Urinary bladder (tissue), 4 donors: ENCODE measurements around the gene PPIE. TPM values are rescaled to one million over a fixed set of nuclear protein-coding genes. Genes with fewer than 3 reads are reported as not detected.
A peak's percentile ranks its signal among the peaks of the same experiment; 100 is the strongest.

Experiments
- DNase-seq: peaks from one replicate; pipeline ENCODE4 v3.0.0-alpha.2; 2015; ENCODE audit errors: extremely low spot score
- H3K27ac ChIP-seq: one replicate; pipeline ENCODE4 v1.5.1; 2013; ENCODE audit warnings: low read depth, mild to moderate bottlenecking, moderate library complexity
- H3K36me3 ChIP-seq: one replicate; pipeline ENCODE4 v1.6.1; 2013; ENCODE audit warnings: mild to moderate bottlenecking, moderate library complexity; ENCODE audit not compliant: insufficient read depth
- H3K4me1 ChIP-seq: one replicate; pipeline ENCODE4 v1.6.1; 2013; ENCODE audit warnings: mild to moderate bottlenecking, moderate library complexity; ENCODE audit not compliant: insufficient read depth
- H3K4me3 ChIP-seq: one replicate; pipeline ENCODE4 v1.5.1; 2013; ENCODE audit warnings: low read depth, low read length
- WGBS: extraction: QIAGEN DNeasy Blood & Tissue Kit; methylation state at CpG from one replicate; pipeline ENCODE4 v1.1.7; 2013; 5-methylcytosine and 5-hydroxymethylcytosine counted together
- polyA plus RNA-seq: library from polyadenylated mRNA; stranded (reverse); fragments of 200-250 nt; gene quantifications from one replicate; pipeline ENCODE4 v1.2.3, GENCODE V29; 2013
- total RNA-seq: library from RNA; depleted of rRNA; stranded (reverse); fragments of >200 nt; gene quantifications from one replicate; pipeline ENCODE4 v1.2.3, GENCODE V29; 2014
- donor health status: healthy with polysubstance abuse.
- donor health status: healthy.

Gene PPIE
- total and polyA plus RNA-seq, 2 donors, result 31.0 to 64.5 TPM

GRCh38 chr1:39701049-39701439 lies 37.6 kb upstream of the PPIE start:
- Histone ChIP-seq H3K36me3 (no peaks in the 10 kb centered on the region), H3K4me1 (no peaks in the 10 kb centered on the region), H3K4me3 (no peak overlapping the region), H3K27ac (no peak overlapping the region)
- WGBS, result 12% methylated on average over 12 of the region's 12 CpGs
- peak; percentile 52 for DNase-seq

- 91% methylated on average over 1 of the region's 1 CpG for WGBS
- no peak for DNase-seq
- H3K4me1 ChIP-seq, result no peaks in the 10 kb centered on the region
- no peak overlapping the region for H3K27ac ChIP-seq
- H3K36me3 ChIP-seq, result no peaks in the 10 kb centered on the region
- H3K4me3 ChIP-seq, result no peak overlapping the region
Observed at GRCh38 chr1:39704757-39705156, 33.9 kb upstream of the PPIE start.

DNA sequence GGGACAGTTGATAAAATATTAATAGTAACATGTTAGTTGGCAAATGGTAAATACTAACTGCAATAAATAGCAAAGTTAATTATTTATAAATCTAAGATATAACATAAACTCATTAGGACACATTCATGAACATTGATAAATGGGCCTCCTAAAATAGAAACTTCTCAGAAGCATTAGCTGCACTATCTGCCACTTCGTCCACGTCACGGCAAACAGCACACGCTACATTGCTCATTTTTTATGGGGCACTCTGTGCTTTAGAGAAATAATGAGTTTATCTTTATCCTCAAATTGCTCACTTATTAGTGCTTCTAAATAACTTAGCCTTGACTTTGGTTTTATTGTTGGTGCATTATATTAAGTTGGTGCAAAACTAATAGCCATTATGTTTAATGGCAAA lies 31.2 kb upstream of the PPIE start:
- no peak for DNase-seq
- Histone ChIP-seq H3K4me1 (no peaks in the 10 kb centered on the region), H3K4me3 (no peak overlapping the region), H3K36me3 (no peaks in the 10 kb centered on the region), H3K27ac (no peak overlapping the region)
- WGBS, result 91% methylated on average over 4 of the region's 4 CpGs

- WGBS, result 59% methylated on average over 12 of the region's 12 CpGs
- no peaks in the 10 kb centered on the region for H3K4me1 ChIP-seq
- no peak overlapping the region for H3K27ac ChIP-seq
- H3K36me3 ChIP-seq, result no peaks in the 10 kb centered on the region
- no peak for DNase-seq
- H3K4me3 ChIP-seq, result no peak overlapping the region
Observed at GRCh38 chr1:39711104-39711965, 27.3 kb upstream of the PPIE start.

DNA sequence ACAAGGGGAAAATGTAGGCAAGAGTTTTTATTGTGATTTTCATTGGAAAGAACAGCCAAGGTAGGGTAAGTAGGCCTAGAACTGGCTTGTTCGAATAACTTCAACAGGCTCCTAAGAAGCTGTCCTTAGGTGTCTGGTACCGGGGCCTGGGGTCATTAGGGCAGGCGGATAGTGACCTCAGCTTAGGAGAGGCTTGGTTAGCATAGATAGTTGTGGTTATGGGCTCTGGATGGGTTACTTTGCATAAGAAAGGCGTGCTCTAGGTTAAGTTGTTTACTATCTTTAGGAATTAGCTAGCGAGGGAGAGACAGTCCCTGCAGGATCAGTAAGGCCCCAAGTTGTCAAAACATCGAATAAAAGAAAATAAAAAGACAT lies 26.7 kb upstream of the PPIE start:
- Histone ChIP-seq H3K27ac (no peak overlapping the region), H3K36me3 (no peaks in the 10 kb centered on the region), H3K4me3 (no peak overlapping the region), H3K4me1 (no peaks in the 10 kb centered on the region)
- WGBS, result 78% methylated on average over 6 of the region's 6 CpGs
- DNase-seq, result no peak

DNA sequence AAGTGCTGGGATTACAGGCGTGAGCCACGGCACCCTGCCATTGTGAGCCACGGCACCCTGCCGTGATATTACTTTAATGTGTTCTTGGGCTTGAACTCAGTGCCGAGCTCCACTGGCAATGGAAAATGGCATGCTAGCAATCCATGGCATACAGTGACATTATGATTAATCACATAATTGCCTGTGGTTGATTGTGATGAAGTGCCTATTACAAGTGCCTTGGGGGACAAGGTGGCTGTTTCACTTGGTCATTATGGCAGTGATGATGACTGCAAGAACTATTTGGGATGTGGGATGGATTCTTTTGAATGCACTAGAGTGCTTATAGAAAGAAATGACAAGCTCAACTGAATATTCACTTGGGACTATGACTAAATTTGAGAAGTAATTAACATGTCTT lies 25.1 kb upstream of the PPIE start:
- no peak for DNase-seq
- Histone ChIP-seq H3K4me1 (no peaks in the 10 kb centered on the region), H3K36me3 (no peaks in the 10 kb centered on the region), H3K27ac (no peak overlapping the region), H3K4me3 (no peak overlapping the region)
- WGBS, result 93% methylated on average over 5 of the region's 5 CpGs

GRCh38 chr1:39717809-39718208 lies 20.9 kb upstream of the PPIE start:
- H3K27ac ChIP-seq, result no peak overlapping the region
- WGBS, result 41% methylated on average over 6 of the region's 6 CpGs
- no peaks in the 10 kb centered on the region for H3K36me3 ChIP-seq
- H3K4me3 ChIP-seq, result no peak overlapping the region
- DNase-seq, result no peak
- H3K4me1 ChIP-seq, result no peaks in the 10 kb centered on the region

- no peaks in the 10 kb centered on the region for H3K4me1 ChIP-seq
- H3K36me3 ChIP-seq, result no peaks in the 10 kb centered on the region
- WGBS, result 41% methylated on average over 7 of the region's 7 CpGs
- no peak overlapping the region for H3K4me3 ChIP-seq
- H3K27ac ChIP-seq, result no peak overlapping the region
- DNase-seq, result peak; percentile 41
Observed at GRCh38 chr1:39720094-39720999, 18.3 kb upstream of the PPIE start.

DNA sequence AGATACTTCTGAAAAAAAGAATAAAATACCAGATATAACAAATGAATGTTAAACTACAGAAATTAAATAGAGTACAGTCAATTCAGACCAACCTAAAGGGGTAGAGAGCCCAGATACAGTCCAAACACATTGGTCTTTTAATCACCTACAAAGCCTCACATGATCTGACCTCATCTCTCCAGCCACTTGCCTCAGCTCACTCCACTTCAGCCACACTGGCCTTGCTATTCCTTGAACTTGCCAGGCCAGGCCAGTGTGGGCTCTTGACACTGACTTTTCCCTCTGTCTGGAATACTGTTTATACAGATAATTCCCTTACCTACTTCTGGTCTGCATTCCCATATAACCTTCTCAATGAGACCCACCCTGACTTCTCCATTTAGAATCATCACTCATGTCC lies 17.0 kb upstream of the PPIE start:
- no peak overlapping the region for H3K4me3 ChIP-seq

DNA sequence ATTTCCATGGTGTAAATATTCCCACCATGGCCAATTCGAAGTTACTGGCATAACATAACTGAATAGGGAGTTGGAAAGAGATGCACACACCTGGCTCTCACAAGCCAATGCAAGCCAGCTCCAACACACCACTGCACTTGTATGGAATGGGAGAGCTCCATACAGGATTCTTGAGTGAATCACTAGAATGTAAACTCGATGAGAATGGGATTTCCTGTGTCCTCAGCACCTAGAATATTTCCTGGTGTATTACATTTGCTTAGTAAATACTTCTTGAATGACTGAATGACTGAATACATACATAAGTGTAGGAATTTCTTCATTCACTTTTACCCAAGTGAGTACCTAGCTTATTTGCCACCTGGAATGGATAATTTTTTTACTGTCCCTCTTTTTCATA lies 16.2 kb upstream of the PPIE start:
- Histone ChIP-seq H3K27ac (no peak overlapping the region), H3K4me3 (no peak overlapping the region), H3K36me3 (no peaks in the 10 kb centered on the region), H3K4me1 (no peaks in the 10 kb centered on the region)
- WGBS, result 13% methylated on average over 2 of the region's 2 CpGs
- no peak for DNase-seq

More for the DNA sequence above, 17.0 kb upstream of the PPIE start:
- DNase-seq, result no peak
- Histone ChIP-seq H3K4me1 (no peaks in the 10 kb centered on the region), H3K27ac (no peak overlapping the region), H3K36me3 (no peaks in the 10 kb centered on the region)

DNA sequence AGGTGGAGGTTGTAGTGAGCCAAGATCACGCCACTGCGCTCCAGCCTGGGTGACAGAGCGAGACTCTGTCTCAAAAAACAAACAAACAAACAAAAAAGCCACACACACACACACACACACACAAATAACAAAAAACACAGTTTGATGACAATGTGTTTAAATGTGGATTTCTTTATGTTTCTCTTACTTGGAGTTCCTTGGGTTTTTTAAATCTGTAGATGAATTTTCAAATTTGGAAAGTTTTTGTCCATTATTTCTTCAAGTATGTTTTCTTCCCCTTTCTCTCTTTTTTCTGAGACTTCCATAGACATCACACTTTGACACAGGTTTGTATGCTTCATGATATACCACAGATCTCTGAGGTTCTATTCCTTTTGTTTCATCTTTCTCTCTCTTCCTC lies 12.1 kb upstream of the PPIE start:
- H3K4me1 ChIP-seq, result no peaks in the 10 kb centered on the region
- no peaks in the 10 kb centered on the region for H3K36me3 ChIP-seq
- no peak for DNase-seq
- no peak overlapping the region for H3K27ac ChIP-seq
- H3K4me3 ChIP-seq, result no peak overlapping the region
- WGBS, result 70% methylated on average over 3 of the region's 3 CpGs

GRCh38 chr1:39727221-39727931 lies 11.3 kb upstream of the PPIE start:
- H3K36me3 ChIP-seq, result no peaks in the 10 kb centered on the region
- WGBS, result 44% methylated on average over 10 of the region's 10 CpGs
- no peak for DNase-seq
- no peak overlapping the region for H3K4me3 ChIP-seq
- no peaks in the 10 kb centered on the region for H3K4me1 ChIP-seq
- H3K27ac ChIP-seq, result no peak overlapping the region

- Histone ChIP-seq H3K36me3 (no peaks in the 10 kb centered on the region), H3K4me1 (no peaks in the 10 kb centered on the region), H3K4me3 (no peak overlapping the region), H3K27ac (no peak overlapping the region)
- DNase-seq, result no peak
- WGBS, result 62% methylated on average over 14 of the region's 14 CpGs
Observed at GRCh38 chr1:39727932-39728317, 10.8 kb upstream of the PPIE start.
